Parathyroid adenoma (tissue), 2 donors: Measurements from ENCODE around the gene ROR2.
A peak's percentile ranks its signal among the peaks of the same experiment; 100 is the strongest.

ENCODE experiments used
- H2AFZ ChIP-seq: fragments of 300-600 bp; sonication (generic); one replicate; pipeline ENCODE4 v1.7.0; 2017; ENCODE audit warnings: antibody characterized with exemption, mild to moderate bottlenecking
- H3K27ac ChIP-seq: fragments of 300-600 bp; sonication (generic); one replicate; pipeline ENCODE4 v1.7.0; 2017
- H3K27me3 ChIP-seq: fragments of 300-600 bp; sonication (generic); one replicate; pipeline ENCODE4 v1.7.0; 2017; ENCODE audit warnings: low read length; ENCODE audit not compliant: control insufficient read depth, insufficient read depth
- H3K36me3 ChIP-seq: fragments of 300-600 bp; sonication (generic); one replicate; pipeline ENCODE4 v1.7.0; 2017; ENCODE audit warnings: low read length; ENCODE audit not compliant: control insufficient read depth, insufficient read depth
- H3K4me1 ChIP-seq: fragments of 300-600 bp; sonication (generic); one replicate; pipeline ENCODE4 v1.7.0; 2017; ENCODE audit warnings: control low read depth
- H3K4me2 ChIP-seq: fragments of 300-600 bp; sonication (generic); one replicate; pipeline ENCODE4 v1.7.0; 2017; ENCODE audit warnings: low read length
- H3K4me3 ChIP-seq: fragments of 300-600 bp; sonication (generic); one replicate; pipeline ENCODE4 v1.7.0; 2017; ENCODE audit warnings: low read depth, low read length
- H3K79me2 ChIP-seq: fragments of 300-600 bp; sonication (generic); one replicate; pipeline ENCODE4 v1.7.0; 2017; ENCODE audit warnings: control low read depth
- H3K9ac ChIP-seq: fragments of 300-600 bp; sonication (generic); one replicate; pipeline ENCODE4 v1.7.0; 2017; ENCODE audit warnings: mild to moderate bottlenecking
- H3K9me3 ChIP-seq: fragments of 300-600 bp; sonication (generic); one replicate; pipeline ENCODE4 v1.7.0; 2017; ENCODE audit warnings: low read length; ENCODE audit not compliant: control insufficient read depth
- TF ChIP-seq, protein P1 (sequence below): fragments of 300-600 bp; sonication (generic); IDR thresholded peaks from one replicate; pipeline ENCODE4 v1.7.0; 2017; ENCODE audit warnings: antibody characterized with exemption, mild to moderate bottlenecking
- donor health status: primary hyperparathyroidism.

Gene ROR2

DNA sequence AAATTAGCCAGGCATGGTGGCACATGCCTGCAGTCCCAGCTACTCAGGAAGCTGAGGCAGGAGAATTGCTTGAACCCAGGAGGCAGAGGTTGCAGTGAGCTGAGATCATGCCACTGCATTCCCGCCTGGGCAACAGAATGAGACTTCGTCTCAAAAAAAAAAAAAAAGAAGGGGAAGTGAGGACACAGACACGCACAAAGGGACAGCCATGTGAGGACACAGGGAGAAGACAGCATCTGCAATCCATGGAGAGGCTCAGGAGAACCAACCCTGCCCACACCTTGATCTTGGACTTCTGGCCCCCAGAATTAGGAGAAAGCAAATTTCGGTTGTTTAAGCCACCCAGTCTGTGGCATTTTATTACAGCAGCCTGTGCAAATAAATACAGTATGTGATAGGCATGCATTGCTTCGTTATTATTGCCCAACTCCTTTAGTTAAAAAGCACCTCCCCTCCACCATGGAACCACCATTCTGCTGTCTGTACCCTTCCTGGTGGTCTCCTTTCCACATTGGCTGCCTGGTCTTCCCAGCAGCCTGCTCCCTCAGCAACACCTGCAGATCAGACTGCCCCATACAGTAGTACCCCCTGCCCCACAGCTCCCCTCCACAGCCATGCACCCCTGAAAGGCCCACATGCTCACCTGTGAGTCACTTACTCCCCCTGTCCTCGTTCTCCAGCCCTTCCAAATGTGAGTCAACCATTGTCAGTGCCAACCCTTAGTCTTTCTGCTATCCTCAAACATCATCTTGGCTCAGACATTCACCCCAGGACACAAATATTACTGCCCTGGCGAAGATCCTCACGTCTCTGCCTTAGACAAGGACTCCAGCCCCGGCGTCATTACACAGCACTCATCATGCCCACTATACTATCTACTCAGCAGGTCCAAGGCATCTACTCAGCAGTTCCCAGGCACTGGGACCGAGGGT is 128.8 kb downstream of the ROR2 start:
- TF ChIP-seq, protein P1, sequence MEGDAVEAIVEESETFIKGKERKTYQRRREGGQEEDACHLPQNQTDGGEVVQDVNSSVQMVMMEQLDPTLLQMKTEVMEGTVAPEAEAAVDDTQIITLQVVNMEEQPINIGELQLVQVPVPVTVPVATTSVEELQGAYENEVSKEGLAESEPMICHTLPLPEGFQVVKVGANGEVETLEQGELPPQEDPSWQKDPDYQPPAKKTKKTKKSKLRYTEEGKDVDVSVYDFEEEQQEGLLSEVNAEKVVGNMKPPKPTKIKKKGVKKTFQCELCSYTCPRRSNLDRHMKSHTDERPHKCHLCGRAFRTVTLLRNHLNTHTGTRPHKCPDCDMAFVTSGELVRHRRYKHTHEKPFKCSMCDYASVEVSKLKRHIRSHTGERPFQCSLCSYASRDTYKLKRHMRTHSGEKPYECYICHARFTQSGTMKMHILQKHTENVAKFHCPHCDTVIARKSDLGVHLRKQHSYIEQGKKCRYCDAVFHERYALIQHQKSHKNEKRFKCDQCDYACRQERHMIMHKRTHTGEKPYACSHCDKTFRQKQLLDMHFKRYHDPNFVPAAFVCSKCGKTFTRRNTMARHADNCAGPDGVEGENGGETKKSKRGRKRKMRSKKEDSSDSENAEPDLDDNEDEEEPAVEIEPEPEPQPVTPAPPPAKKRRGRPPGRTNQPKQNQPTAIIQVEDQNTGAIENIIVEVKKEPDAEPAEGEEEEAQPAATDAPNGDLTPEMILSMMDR, result no peak
- H3K27me3 ChIP-seq, result no peaks in the 10 kb centered on the region
- peaks cover 3% of the 10 kb centered on the region for H3K4me1 ChIP-seq
- no peaks in the 10 kb centered on the region for H3K9me3 ChIP-seq
- peaks cover 5% of the 10 kb centered on the region for H3K79me2 ChIP-seq
- no peaks in the 10 kb centered on the region for H3K36me3 ChIP-seq
- H2AFZ ChIP-seq, result no peak overlapping the region
- no peak overlapping the region for H3K27ac ChIP-seq
- no peak overlapping the region for H3K4me2 ChIP-seq
- no peak overlapping the region for H3K4me3 ChIP-seq
- no peak overlapping the region for H3K9ac ChIP-seq

DNA sequence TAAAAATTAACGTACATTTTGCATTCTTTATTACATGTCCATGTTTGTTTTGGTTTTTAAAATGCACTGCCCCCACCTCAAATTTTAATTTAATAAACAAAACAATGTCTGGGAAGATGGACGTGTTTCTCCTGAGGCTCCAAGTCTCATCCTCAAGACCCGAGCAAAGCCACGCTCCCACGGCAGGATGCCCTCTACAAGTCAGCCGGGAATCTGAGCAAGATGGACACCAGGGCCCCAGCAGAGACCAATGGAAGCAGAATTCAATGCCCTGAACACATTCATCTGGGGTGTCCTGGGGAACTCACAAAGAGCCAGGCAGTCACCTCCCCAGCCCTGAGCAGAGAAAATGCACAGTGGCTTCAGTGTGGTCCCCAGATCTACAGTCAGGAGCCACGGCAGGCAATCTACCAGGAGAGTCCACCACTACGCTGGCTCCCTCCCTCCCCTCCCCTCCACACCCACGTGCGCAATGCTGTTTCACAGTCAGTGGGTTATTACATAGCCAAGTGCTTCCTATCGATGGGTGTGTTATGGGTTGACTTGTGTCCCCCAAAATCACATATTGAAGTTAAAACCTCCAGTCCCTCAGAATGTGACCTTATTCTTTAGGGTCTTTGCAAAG is 129.8 kb downstream of the ROR2 start:
- Histone ChIP-seq H3K4me2 (no peak overlapping the region), H3K36me3 (no peaks in the 10 kb centered on the region), H2AFZ (no peak overlapping the region), H3K9me3 (no peaks in the 10 kb centered on the region), H3K79me2 (peaks cover 5% of the 10 kb centered on the region), H3K4me3 (no peak overlapping the region), H3K4me1 (peaks cover 3% of the 10 kb centered on the region), H3K27ac (no peak overlapping the region), H3K9ac (no peak overlapping the region), H3K27me3 (no peaks in the 10 kb centered on the region)
- TF ChIP-seq, protein P1, result no peak

DNA sequence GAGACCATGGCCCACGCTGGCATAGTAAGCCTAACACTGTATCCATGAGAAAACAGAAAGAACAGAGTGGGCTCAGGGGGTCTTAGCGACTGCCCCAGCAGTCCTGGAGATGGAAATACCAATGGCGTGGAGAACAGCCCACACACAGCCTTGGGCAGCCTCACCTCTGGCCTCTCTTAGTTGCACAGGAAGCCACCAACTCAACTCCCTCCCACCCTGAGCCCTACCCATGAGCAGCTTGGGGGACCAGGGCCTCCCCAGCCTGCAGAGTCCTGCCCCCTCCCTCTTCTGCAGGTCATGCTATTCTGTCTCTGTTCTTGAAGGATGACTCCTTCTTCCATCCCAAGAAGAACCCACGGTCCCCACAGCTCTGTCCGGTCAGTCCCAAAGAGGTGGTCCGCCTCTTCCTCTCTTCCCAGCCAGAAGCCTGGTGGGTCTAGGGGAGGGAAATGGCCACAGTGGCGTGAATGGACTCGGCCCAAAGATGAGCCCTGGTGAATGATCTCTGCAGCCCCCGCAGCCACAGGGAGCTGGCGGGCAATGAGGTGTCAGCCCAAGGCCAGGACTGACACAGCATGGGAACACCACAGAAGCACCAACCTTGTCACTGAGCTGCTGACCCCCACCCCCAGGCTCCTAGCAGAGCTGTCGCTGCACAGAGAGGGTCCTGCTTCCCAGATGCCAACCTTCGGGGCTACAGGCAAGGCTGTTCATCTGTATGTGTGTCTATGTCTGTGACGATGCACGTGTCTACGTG is 131.2 kb downstream of the ROR2 start:
- Histone ChIP-seq H3K9me3 (no peaks in the 10 kb centered on the region), H3K27ac (no peak overlapping the region), H3K27me3 (no peaks in the 10 kb centered on the region), H3K9ac (no peak overlapping the region), H3K4me1 (peaks cover 3% of the 10 kb centered on the region), H3K4me3 (no peak overlapping the region), H3K4me2 (no peak overlapping the region), H2AFZ (no peak overlapping the region), H3K79me2 (peaks cover 5% of the 10 kb centered on the region), H3K36me3 (no peaks in the 10 kb centered on the region)
- TF ChIP-seq, protein P1, result no peak

DNA sequence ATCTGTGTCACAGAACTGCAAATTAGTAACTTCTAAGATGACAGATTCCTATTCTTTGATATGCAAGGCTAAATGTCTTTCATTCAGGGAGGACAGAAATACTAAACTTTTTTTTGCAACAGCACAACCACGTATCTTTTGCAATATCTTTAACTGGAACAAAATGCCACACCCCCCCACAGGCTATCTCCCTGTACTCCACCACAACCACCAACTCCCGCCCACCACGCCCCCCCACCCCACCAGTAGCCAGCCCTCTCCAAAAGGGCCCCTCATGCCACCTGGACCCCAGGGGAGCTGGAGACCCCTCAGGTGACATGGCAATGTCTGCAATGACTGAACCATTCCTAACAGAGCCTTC is 131.8 kb downstream of the ROR2 start:
- H3K27ac ChIP-seq, result peak overlapping the region; percentile 39
- no peaks in the 10 kb centered on the region for H3K9me3 ChIP-seq
- H3K4me3 ChIP-seq, result no peak overlapping the region
- H3K36me3 ChIP-seq, result no peaks in the 10 kb centered on the region
- TF ChIP-seq, protein P1, result no peak
- peaks cover 5% of the 10 kb centered on the region for H3K79me2 ChIP-seq
- H3K4me1 ChIP-seq, result peaks cover 3% of the 10 kb centered on the region
- H2AFZ ChIP-seq, result peak overlapping the region; percentile 46
- no peak overlapping the region for H3K4me2 ChIP-seq
- no peaks in the 10 kb centered on the region for H3K27me3 ChIP-seq
- no peak overlapping the region for H3K9ac ChIP-seq
